ENCODE results near the gene PRPF40B. TPM values are rescaled to one million over a fixed set of nuclear protein-coding genes. Genes with fewer than 3 reads are reported as not detected.

The PRPF40B gene
- 10.5 and 16.8 TPM in 2 replicates for total RNA-seq (ENCODE audit: low replicate concordance)

DNA sequence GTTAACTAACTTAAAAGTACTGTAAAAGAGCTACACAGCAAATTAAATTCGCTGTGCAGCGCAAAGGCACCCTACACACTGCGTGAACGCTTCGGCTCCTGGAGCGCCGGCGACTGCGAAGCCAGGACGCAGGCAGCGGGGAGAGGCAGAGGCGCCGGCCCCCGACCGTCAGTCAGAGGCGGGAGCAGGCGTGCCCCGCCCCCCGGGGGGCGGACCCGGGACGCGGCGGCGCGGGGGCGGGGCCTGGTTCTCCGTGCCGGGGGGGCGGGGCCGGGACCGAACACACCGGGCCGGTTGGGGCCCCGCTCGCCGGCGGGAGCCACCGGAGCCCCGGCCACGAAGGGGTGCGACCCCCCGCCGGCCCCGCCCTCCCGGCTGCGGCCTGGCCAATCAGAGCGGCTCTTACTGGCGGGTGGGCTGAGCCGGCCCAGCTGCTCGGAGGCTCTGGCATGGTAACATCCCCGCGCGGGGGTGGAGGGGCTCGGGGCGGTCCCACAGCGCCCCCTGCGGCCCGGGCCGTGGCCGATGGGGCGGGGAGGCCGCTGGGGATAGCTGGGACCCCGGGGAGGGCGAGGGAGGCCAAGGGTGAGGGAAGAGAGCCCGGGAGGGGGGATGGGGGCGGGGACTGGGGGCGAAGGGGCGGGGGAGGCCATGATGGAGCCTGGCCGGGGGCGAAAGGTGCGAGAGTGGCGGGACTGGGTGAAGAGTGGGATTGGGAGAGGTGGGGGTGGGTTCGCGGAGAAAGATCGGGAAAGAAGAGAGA lies at the start of gene PRPF40B:
Gene PRPF40B (plus strand): TSS at position 420 of the 763 bp plus-strand sequence. CDS start 30 bp downstream, at position 450.
- DNase-seq (ENCODE audit: low read depth), result peak; percentile 74
- TF ChIP-seq, protein P1, sequence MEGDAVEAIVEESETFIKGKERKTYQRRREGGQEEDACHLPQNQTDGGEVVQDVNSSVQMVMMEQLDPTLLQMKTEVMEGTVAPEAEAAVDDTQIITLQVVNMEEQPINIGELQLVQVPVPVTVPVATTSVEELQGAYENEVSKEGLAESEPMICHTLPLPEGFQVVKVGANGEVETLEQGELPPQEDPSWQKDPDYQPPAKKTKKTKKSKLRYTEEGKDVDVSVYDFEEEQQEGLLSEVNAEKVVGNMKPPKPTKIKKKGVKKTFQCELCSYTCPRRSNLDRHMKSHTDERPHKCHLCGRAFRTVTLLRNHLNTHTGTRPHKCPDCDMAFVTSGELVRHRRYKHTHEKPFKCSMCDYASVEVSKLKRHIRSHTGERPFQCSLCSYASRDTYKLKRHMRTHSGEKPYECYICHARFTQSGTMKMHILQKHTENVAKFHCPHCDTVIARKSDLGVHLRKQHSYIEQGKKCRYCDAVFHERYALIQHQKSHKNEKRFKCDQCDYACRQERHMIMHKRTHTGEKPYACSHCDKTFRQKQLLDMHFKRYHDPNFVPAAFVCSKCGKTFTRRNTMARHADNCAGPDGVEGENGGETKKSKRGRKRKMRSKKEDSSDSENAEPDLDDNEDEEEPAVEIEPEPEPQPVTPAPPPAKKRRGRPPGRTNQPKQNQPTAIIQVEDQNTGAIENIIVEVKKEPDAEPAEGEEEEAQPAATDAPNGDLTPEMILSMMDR (IDR thresholded peaks at IDR 0.05; ENCODE audit: insufficient read depth, low read length), result peak; percentile 48
- H3K4me3 ChIP-seq (ENCODE audit: low read depth, low read length), result peak within 1 kb of the TSS; percentile 70

DNA sequence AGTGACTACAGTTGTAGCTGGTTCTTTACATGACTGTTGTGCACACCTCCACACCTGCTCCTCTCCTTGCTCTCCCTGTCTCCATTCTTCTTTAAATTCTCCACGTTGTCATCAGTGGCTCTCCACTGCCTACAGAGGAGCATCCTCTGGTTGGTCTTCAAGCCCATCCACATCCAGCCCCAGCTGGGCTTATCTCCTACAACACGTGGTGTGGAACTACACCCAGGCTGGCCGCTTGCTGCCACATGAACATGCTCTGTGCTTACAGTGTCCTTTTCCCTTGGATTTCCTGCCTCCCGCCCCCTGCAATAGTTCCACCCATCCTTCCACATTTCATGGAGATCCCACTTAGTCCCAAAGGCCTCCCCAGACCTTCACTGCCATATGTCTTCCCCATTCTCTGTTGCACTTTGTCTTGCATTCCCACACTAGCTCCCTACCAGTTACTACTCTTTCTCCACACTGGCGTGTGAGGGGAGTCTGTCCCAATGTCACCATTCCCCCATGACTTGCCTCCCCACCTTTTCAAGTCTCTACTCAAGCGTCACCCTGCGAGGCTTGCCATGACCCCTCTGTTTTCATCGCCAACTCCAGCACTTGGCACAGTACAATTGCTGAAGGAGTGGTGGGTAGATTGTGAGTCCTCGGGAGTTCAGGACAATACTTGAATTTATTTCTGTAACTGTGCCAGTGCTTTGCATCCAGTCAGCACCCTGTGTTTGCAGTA lies 45.6 kb upstream of the PRPF40B start:
- TF ChIP-seq, protein P1 (IDR thresholded peaks at IDR 0.05; ENCODE audit: insufficient read depth, low read length), result no peak
- H3K4me3 ChIP-seq (ENCODE audit: low read depth, low read length), result no peak overlapping the region
- no peak for DNase-seq (ENCODE audit: low read depth)

DNA sequence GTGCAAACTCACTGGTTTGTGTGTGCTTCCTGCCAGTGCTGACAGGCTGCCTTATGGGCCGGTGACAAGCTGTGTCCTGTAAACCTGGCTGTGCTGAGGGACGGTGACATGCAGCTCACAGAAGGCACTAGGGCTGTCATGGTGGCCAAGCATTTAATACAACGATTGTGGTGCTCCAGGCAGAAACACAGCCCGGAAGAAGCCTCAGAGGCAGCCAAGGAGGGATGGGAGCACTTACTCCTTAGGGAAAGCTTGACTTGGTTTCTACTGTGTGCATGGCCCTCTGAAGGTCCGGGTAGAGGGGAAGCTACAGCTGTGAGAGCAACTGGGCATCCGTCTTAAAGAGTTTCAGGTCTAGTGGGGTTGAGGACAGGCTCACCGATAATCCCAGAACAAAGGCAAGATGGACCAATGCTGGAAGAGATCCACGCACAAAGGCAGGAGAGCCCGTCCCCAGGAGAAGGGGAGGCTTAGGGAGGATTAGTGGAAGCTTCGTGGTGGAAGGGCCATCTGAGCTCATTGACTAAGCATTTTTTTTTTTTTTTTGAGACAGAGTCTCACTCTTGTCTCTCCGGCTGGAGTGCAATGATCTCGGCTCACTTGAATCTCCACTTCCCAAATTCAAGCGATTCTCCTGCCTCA lies 44.8 kb upstream of the PRPF40B start:
- H3K4me3 ChIP-seq (ENCODE audit: low read depth, low read length), result no peak overlapping the region
- TF ChIP-seq, protein P1 (IDR thresholded peaks at IDR 0.05; ENCODE audit: insufficient read depth, low read length), result no peak
- no peak for DNase-seq (ENCODE audit: low read depth)

DNA sequence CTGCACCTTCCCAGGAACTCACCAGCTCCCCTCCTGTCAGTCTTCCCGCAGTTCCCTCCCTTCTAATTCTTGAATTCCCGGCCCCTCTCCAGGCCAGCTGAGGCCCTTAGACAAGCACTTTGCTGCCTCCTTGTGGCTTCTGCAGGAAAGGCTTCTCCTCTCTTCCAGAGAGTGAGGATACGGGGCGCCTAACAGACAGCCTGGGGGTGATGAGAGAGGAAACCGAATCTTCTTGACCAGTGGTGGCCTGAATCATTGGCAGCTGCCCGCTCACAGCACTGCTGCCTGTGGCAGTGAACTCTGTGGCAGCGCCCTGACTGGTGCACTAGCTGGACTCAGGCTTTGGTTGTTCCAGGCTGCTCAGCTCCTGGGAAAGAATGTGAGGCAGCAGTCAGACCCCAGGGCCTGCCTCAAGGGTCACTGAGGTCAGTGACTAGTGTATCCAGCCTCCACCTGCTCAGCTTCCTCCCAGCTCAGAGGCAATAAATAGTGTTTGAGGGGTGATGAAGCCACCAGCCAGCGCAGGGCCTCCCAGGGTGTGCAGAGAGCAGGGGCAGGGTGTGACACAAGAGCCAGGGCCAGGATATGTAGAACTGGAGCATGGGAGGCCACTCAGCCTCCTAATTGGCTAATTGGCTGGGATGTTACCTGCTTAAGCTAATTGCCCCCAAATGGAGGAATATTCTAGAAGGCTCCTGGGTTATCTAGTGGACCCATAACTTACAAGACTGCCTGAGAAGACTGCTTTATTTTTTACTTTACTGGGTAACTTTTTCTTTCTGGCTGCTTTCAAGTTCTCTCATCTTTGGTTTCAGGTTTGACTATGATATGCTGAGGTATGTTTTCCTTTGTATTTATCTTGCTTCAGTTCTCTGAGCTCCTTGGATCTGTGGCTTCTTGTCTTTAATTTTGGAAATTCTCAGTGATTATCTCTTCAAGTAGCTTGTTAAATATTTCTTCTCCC lies 42.5 kb upstream of the PRPF40B start:
- no peak overlapping the region for H3K4me3 ChIP-seq (ENCODE audit: low read depth, low read length)
- DNase-seq (ENCODE audit: low read depth), result peak; percentile 76
- TF ChIP-seq, protein P1 (IDR thresholded peaks at IDR 0.05; ENCODE audit: insufficient read depth, low read length), result peak; percentile 95

DNA sequence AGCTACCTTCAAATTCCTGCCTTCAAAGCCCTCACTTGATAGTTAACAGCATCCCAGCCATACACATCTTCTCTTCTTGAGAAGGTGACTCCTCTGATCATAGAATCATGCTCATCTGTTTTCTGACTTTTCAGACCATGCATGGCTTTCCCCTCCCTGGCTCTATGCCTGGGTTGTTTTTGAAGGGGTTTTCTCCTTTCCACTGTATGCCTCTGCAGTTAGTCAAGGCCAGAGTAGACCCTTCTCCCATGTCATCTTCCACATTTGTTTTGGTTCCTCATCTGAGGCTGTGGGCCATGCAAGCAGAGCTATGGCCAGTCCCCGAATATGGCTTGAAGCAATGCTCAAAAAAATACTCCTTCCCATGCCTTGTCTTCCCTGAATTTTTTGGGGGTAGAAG lies 41.2 kb upstream of the PRPF40B start:
- DNase-seq (ENCODE audit: low read depth), result no peak
- TF ChIP-seq, protein P1 (IDR thresholded peaks at IDR 0.05; ENCODE audit: insufficient read depth, low read length), result no peak
- no peak overlapping the region for H3K4me3 ChIP-seq (ENCODE audit: low read depth, low read length)

DNA sequence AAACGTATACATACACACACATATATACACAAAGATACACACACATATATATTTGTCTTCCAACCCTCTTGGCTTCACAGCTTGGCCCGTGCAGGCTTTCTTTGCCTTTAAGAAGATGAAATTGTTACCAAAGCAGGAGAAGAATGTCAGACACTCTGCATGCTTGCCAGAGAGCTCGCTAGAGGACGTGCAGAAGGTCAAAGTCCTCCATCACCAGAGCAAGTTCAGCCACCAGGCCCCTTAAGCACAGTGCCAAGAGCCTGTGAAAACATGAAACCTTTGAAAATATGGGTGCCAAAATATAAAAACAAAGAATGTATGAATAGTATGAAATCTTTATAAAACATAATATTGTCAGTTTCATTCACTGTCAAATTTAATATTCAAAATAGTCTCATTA lies 40.5 kb upstream of the PRPF40B start:
- DNase-seq (ENCODE audit: low read depth), result peak; percentile 62
- TF ChIP-seq, protein P1 (IDR thresholded peaks at IDR 0.05; ENCODE audit: insufficient read depth, low read length), result no peak
- H3K4me3 ChIP-seq (ENCODE audit: low read depth, low read length), result no peak overlapping the region

All from fibroblast of the aortic adventitia (primary cell).